Mesothelial cell of epicardium (in vitro differentiated cells): ENCODE data around the gene RSU1. TPM values are rescaled to one million over a fixed set of nuclear protein-coding genes. Genes with fewer than 3 reads are reported as not detected.

Experiments
- DNase-seq, 2 experiments: peaks; one replicate each; pipeline ENCODE4 v3.0.0; 2021; ENCODE audit warnings: low spot score in 2 of 2; ENCODE audit not compliant: unreplicated experiment in 2 of 2
- H3K27ac Mint-ChIP-seq: 2 replicates; pipeline ENCODE4 v1.8.0; 2021; ENCODE audit warnings: mixed read lengths
- H3K27me3 Mint-ChIP-seq: 2 replicates; pipeline ENCODE4 v1.8.0; 2021; ENCODE audit warnings: low read depth, mixed read lengths
- H3K36me3 Mint-ChIP-seq: 2 replicates; pipeline ENCODE4 v1.8.0; 2021; ENCODE audit warnings: mixed read lengths
- H3K4me1 Mint-ChIP-seq: 2 replicates; pipeline ENCODE4 v1.8.0; 2021; ENCODE audit warnings: mixed read lengths
- H3K4me3 Mint-ChIP-seq: 2 replicates; pipeline ENCODE4 v1.8.0; 2021; ENCODE audit warnings: mild to moderate bottlenecking, moderate library complexity, mixed read lengths
- H3K9me3 Mint-ChIP-seq: 2 replicates; pipeline ENCODE4 v1.8.0; 2021; ENCODE audit warnings: mixed read lengths
- total RNA-seq: library from RNA; stranded (reverse); gene quantifications from 3 replicates; pipeline ENCODE4 v1.2.1, GENCODE V29; 2021
- TF ChIP-seq, protein P1 (sequence below): fragments of 200-600 bp; sonication (generic); IDR thresholded peaks from one replicate; pipeline ENCODE4 v1.5.0; 2021; ENCODE audit warnings: antibody characterized with exemption; ENCODE audit not compliant: unreplicated experiment

The RSU1 gene
- total RNA-seq, 1 donor from 2014 or later = 36.2 TPM

DNA sequence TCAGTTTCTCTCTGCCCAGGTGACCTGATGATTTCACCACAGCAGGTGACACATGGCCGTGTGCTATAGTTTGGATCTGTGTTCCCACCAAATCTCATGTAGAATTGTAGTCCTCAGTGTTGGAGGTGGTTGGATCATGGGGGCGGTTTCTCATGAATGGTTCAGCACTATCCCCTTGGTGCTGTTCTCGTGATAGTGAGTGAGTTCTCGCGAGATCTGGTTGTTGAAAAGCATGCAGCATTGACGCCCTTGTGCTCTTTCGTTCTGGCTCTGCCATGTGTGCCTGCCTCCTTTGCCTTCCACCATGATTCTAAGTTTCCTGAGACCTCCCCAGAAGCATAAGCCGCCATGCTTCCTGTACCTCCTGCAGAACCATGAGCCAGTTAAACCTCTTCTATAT lies 210.3 kb downstream of the RSU1 start:
- no peaks in the 10 kb centered on the region for H3K9me3 Mint-ChIP-seq

GRCh38 chr10:16606421-16606820 lies 210.8 kb downstream of the RSU1 start:
- H3K27me3 Mint-ChIP-seq = no peaks in the 10 kb centered on the region
- no peak overlapping the region for H3K27ac Mint-ChIP-seq
- peaks cover 2% of the 10 kb centered on the region for H3K4me1 Mint-ChIP-seq
- TF ChIP-seq, protein P1, sequence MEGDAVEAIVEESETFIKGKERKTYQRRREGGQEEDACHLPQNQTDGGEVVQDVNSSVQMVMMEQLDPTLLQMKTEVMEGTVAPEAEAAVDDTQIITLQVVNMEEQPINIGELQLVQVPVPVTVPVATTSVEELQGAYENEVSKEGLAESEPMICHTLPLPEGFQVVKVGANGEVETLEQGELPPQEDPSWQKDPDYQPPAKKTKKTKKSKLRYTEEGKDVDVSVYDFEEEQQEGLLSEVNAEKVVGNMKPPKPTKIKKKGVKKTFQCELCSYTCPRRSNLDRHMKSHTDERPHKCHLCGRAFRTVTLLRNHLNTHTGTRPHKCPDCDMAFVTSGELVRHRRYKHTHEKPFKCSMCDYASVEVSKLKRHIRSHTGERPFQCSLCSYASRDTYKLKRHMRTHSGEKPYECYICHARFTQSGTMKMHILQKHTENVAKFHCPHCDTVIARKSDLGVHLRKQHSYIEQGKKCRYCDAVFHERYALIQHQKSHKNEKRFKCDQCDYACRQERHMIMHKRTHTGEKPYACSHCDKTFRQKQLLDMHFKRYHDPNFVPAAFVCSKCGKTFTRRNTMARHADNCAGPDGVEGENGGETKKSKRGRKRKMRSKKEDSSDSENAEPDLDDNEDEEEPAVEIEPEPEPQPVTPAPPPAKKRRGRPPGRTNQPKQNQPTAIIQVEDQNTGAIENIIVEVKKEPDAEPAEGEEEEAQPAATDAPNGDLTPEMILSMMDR = no peak
- H3K9me3 Mint-ChIP-seq = no peaks in the 10 kb centered on the region
- DNase-seq = no peak
- no peak overlapping the region for H3K4me3 Mint-ChIP-seq
- H3K36me3 Mint-ChIP-seq = no peaks in the 10 kb centered on the region

More for the DNA sequence above, 210.3 kb downstream of the RSU1 start:
- TF ChIP-seq, protein P1 = no peak
- DNase-seq = no peak
- no peak overlapping the region for H3K27ac Mint-ChIP-seq
- H3K36me3 Mint-ChIP-seq = no peaks in the 10 kb centered on the region
- H3K27me3 Mint-ChIP-seq = no peaks in the 10 kb centered on the region
- no peak overlapping the region for H3K4me3 Mint-ChIP-seq
- H3K4me1 Mint-ChIP-seq = peaks cover 2% of the 10 kb centered on the region

DNA sequence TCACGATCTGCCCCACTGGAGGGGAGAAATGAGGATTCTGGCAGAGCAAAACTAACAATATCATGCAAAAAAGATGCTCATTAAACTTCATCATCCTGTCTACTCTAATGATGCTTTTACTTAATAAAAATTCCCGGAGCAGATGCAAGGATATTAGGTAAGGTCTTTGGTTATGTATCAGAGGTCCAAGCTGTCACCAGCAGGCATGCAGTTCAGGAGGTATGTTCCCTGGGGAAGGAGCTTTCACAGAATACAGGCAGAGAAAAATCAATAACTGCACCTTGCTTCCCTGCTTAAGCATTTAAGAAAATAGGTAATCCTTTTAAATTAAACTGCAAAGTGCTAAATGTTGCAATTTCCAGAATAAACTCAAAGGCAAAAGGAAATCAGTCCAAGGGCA lies 213.9 kb downstream of the RSU1 start:
- Mint-ChIP-seq H3K9me3 (no peaks in the 10 kb centered on the region), H3K27me3 (no peaks in the 10 kb centered on the region), H3K27ac (no peak overlapping the region), H3K4me3 (no peak overlapping the region), H3K36me3 (no peaks in the 10 kb centered on the region), H3K4me1 (peaks cover 2% of the 10 kb centered on the region)
- TF ChIP-seq, protein P1 = no peak
- no peak for DNase-seq

DNA sequence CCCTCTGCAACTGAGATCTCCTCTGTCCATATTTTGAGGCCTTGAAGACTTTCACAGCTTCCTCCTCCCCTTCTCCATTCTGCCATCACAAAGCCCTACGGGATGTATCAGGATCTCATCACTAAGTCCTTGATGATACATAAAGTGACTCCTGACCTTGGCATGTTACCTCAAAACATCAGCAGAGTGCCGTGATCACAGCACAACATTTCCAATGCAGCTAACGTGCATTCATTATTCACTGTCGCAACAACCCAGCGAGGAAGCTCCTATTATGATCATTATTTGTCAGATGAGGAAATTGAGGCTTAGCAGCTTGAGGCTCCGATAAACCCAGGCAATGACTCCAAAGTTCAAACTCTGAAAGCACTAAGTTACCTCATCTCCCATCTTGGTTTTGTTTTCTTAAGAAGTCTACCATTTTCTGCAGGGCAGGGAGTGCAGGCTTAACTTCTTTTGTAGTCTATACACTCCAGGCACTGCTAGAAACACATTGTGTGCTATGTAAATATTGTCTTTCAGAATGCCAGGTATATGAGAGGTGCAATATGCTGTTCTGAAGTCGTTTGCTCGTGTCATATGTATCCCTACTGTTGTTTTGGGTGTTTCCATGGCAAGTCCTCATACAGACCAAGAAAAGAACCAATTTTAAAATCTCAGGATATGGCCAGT lies 215.0 kb downstream of the RSU1 start:
- no peaks in the 10 kb centered on the region for H3K9me3 Mint-ChIP-seq

DNA sequence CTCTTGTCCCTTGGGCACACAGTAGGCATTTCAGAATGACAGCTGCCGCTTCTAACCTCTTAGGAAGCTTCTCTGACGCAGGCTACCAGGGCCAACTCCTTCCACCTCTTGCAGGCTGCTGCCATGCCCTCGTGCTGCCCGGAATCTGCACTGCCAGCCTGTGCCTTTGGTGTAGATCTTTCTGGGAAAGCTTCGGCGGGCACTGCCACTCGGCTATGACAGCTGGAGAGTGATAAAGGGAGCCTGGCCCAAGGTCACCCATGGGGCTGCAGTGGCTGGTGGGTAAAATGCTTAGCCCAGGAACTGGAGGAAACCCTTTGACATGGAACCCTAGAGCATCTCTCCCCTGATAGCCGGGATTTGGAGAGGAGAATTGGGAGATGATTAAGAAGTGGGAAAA lies 217.6 kb downstream of the RSU1 start:
- Mint-ChIP-seq H3K9me3 (no peaks in the 10 kb centered on the region), H3K27me3 (no peaks in the 10 kb centered on the region), H3K4me1 (peaks cover 2% of the 10 kb centered on the region), H3K4me3 (no peak overlapping the region), H3K27ac (no peak overlapping the region), H3K36me3 (no peaks in the 10 kb centered on the region)
- TF ChIP-seq, protein P1 = no peak
- DNase-seq = no peak

More for the DNA sequence above, 215.0 kb downstream of the RSU1 start:
- Mint-ChIP-seq H3K4me3 (no peak overlapping the region), H3K4me1 (peaks cover 2% of the 10 kb centered on the region), H3K27ac (no peak overlapping the region), H3K27me3 (no peaks in the 10 kb centered on the region), H3K36me3 (no peaks in the 10 kb centered on the region)
- TF ChIP-seq, protein P1 = no peak
- no peak for DNase-seq

DNA sequence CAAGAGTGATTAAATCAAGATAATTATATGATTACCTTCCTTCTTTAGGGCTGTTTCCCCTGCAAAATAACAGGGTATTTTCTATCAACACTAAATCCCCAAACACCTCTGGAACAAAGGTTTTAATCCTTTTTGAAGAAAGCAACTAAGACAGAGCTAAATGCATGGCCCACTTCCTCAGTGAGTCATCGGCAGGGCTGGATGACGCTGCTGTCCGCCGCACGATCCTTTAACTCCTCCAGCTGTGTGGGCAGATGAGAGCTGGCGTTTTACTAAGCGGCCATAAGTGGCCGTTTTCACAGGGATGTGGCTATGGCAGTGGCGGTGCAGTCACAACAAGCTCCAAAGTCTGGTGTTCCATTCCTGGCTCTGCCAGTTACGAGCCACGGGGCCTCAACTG lies 219.6 kb downstream of the RSU1 start:
- H3K27ac Mint-ChIP-seq = no peak overlapping the region
- peaks cover 2% of the 10 kb centered on the region for H3K4me1 Mint-ChIP-seq
- no peaks in the 10 kb centered on the region for H3K9me3 Mint-ChIP-seq
- H3K27me3 Mint-ChIP-seq = no peaks in the 10 kb centered on the region
- no peaks in the 10 kb centered on the region for H3K36me3 Mint-ChIP-seq
- TF ChIP-seq, protein P1 = no peak
- H3K4me3 Mint-ChIP-seq = no peak overlapping the region
- DNase-seq = no peak
